ENCODE measurements around the gene KNDC1.
"Not testable (repeated sequence)": the region's sequence is repeated elsewhere in the genome, so short reads cannot be mapped to it uniquely, and the experiment has no call there.

GRCh38 chr10:133175624-133176023 lies 15.6 kb downstream of the KNDC1 start:
- not testable (repeated sequence) for TF ChIP-seq CTCF, POLR2A (IDR thresholded peaks at IDR 0.05)
